Neuronal stem cell (in vitro differentiated cells): ENCODE data around the gene MAD2L1BP.

ENCODE experiments used
- DNase-seq: peaks from one replicate; pipeline ENCODE4 v3.0.0-alpha.2; 2013; ENCODE audit warnings: low spot score
- H2AFZ ChIP-seq: one replicate; pipeline ENCODE4 v1.6.1; 2013; ENCODE audit warnings: mild to moderate bottlenecking, low read length, inconsistent platforms
- H2AK5ac ChIP-seq: 2 replicates; pipeline ENCODE4 v1.6.1; 2013; ENCODE audit warnings: low read depth, mild to moderate bottlenecking, inconsistent platforms, low read length, moderate library complexity, mixed read lengths
- H2BK120ac ChIP-seq: 2 replicates; pipeline ENCODE4 v1.6.1; 2013; ENCODE audit warnings: low read depth, mild to moderate bottlenecking, inconsistent platforms, low read length, moderate library complexity, mixed read lengths
- H2BK12ac ChIP-seq: one replicate; pipeline ENCODE4 v1.6.1; 2013; ENCODE audit warnings: low read length, inconsistent platforms
- H2BK15ac ChIP-seq: 2 replicates; pipeline ENCODE4 v1.6.1; 2013; ENCODE audit warnings: mild to moderate bottlenecking, low read length, inconsistent platforms, mixed read lengths
- H2BK5ac ChIP-seq: one replicate; pipeline ENCODE4 v1.6.1; 2013; ENCODE audit warnings: inconsistent platforms, mild to moderate bottlenecking, low read length, moderate library complexity
- H3K14ac ChIP-seq: one replicate; pipeline ENCODE4 v1.6.1; 2013; ENCODE audit warnings: low read length, inconsistent platforms
- H3K18ac ChIP-seq: 2 replicates; pipeline ENCODE4 v1.6.1; 2013; ENCODE audit warnings: low read length, inconsistent platforms
- H3K23ac ChIP-seq: 2 replicates; pipeline ENCODE4 v1.6.1; 2013; ENCODE audit warnings: low read depth, mild to moderate bottlenecking, mixed read lengths, low read length, inconsistent platforms; ENCODE audit not compliant: poor library complexity
- H3K27ac ChIP-seq: replicated peaks from 3 replicates; pipeline ENCODE4 v1.5.1; 2013; ENCODE audit warnings: low read length, inconsistent platforms
- H3K27me3 ChIP-seq, 3 experiments: 2 replicates each; pipeline ENCODE4 v1.6.1; 2013; ENCODE audit warnings: low read length in 3 of 3, mild to moderate bottlenecking in 2 of 3, inconsistent platforms in 1 of 3, low read depth in 1 of 3, mixed read lengths in 1 of 3, moderate library complexity in 1 of 3; ENCODE audit not compliant: control insufficient read depth in 3 of 3, insufficient read depth in 3 of 3
- H3K36me3 ChIP-seq, 2 donors: replicated peaks in 1 of 2; 2 replicates each; pipeline ENCODE4 v1.6.1; 2013; ENCODE audit warnings: low read length in 2 of 2; ENCODE audit not compliant: control insufficient read depth in 2 of 2, insufficient read depth in 2 of 2
- H3K4ac ChIP-seq: 2 replicates; pipeline ENCODE4 v1.6.1; 2013; ENCODE audit warnings: inconsistent platforms, mild to moderate bottlenecking, low read length, moderate library complexity
- H3K4me1 ChIP-seq, 2 donors: 1 replicate in 1 of 2; 2 replicates in 1 of 2; pipeline ENCODE4 v1.6.1; 2013; ENCODE audit warnings: low read length in 2 of 2, low read depth in 1 of 2; ENCODE audit not compliant: control insufficient read depth in 2 of 2, insufficient read depth in 1 of 2
- H3K4me2 ChIP-seq: one replicate; pipeline ENCODE4 v1.6.1; 2013; ENCODE audit warnings: mild to moderate bottlenecking, low read length, inconsistent platforms; ENCODE audit not compliant: insufficient read depth, poor library complexity, severe bottlenecking
- H3K4me3 ChIP-seq, 2 donors: 2 replicates each; pipeline ENCODE4 v1.5.1; 2013; ENCODE audit warnings: low read length in 2 of 2, mild to moderate bottlenecking in 2 of 2, inconsistent platforms in 1 of 2, moderate library complexity in 1 of 2
- H3K79me1 ChIP-seq: one replicate; pipeline ENCODE4 v1.6.1; 2013; ENCODE audit warnings: low read depth, mild to moderate bottlenecking, inconsistent platforms, low read length, moderate library complexity
- H3K9ac ChIP-seq: one replicate; pipeline ENCODE4 v1.6.1; 2013; ENCODE audit warnings: mild to moderate bottlenecking, low read depth, low read length, inconsistent platforms; ENCODE audit not compliant: poor library complexity
- H3K9me3 ChIP-seq, 2 donors: replicated peaks in 1 of 2; 2 replicates each; pipeline versions ENCODE3 to v1.6.1; 2013; ENCODE audit warnings: low read length in 2 of 2, mild to moderate bottlenecking in 2 of 2, inconsistent platforms in 1 of 2, low read depth in 1 of 2, mixed read lengths in 1 of 2, moderate library complexity in 1 of 2; ENCODE audit not compliant: control insufficient read depth in 2 of 2, insufficient read depth in 1 of 2
- H4K8ac ChIP-seq: one replicate; pipeline ENCODE4 v1.6.1; 2013; ENCODE audit warnings: low read depth, mild to moderate bottlenecking, inconsistent platforms, low read length, moderate library complexity
- H4K91ac ChIP-seq: one replicate; pipeline ENCODE4 v1.6.1; 2013; ENCODE audit warnings: low read length, low read depth, mild to moderate bottlenecking, inconsistent platforms; ENCODE audit not compliant: poor library complexity
- WGBS, 2 donors: extraction: QIAGEN DNeasy Blood & Tissue Kit; methylation state at CpG; one replicate each; pipeline ENCODE4 v1.1.7; 2013; ENCODE audit warnings: missing lambda C conversion rate in 2 of 2, mixed read lengths in 1 of 2; ENCODE audit not compliant: insufficient read length in 2 of 2, insufficient replicate concordance in 1 of 2; ENCODE audit errors: extremely low coverage in 2 of 2; 5-methylcytosine and 5-hydroxymethylcytosine counted together

Gene MAD2L1BP

DNA sequence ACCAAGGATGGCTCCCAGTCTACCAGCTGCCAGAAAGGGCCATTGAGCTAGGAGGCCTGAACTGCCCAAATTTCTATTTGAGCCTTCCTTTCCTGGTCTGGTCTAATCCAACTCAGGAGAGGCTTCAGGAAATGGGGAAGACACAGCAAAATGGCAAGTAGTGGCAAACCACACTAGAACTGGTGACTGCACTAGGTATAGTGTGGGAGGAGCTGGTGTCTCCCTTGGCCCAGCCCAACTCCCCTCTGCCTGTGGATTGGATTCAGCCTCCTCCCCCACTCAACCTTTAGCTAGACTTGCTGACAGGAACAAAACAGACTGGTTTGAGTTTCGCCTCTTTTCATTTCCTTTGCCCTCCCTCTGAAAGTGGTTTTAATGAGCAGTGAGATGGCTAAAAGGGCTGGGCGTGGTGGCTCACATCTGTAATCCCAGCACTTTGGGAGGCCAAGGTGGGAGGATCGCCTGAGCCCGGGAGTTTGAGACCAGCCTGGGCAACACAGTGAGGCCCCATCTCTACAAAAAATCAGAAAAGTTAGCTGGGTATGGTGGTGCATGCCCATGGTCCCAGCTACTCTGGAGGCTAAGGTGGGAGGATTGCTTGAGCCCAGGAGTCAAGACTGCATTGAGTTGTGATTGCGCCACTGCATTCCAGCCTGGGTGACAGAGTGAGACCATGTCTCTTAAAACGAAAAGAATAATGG, 34.4 kb downstream of the MAD2L1BP start:
- Histone ChIP-seq H2AFZ (no peak overlapping the region), H3K9ac (no peak overlapping the region), H2AK5ac (no peak overlapping the region), H3K27me3 (peaks cover 0 to 2% (median 0%) of the 10 kb centered on the region in 3 experiments), H3K4me2 (no peak overlapping the region), H2BK15ac (no peak overlapping the region), H3K14ac (no peak overlapping the region), H2BK5ac (peak overlapping the region; percentile 72), H4K8ac (no peak overlapping the region), H3K4me3 (no peak overlapping the region), H3K23ac (no peak overlapping the region), H3K18ac (peak overlapping the region; percentile 84), H3K9me3 (no peaks in the 10 kb centered on the region), H4K91ac (no peak overlapping the region), H3K27ac (peak overlapping the region; percentile 88), H3K4ac (no peak overlapping the region), H3K4me1 (peaks cover 9 to 28% of the 10 kb centered on the region in 2 donors), H3K36me3 (peaks cover 24 to 48% of the 10 kb centered on the region in 2 donors), H2BK12ac (no peak overlapping the region), H2BK120ac (no peak overlapping the region), H3K79me1 (no peaks in the 10 kb centered on the region)
- no CpG with 5 or more reads among the region's 6 CpGs for WGBS, 2 donors
- peak; percentile 43 for DNase-seq

DNA sequence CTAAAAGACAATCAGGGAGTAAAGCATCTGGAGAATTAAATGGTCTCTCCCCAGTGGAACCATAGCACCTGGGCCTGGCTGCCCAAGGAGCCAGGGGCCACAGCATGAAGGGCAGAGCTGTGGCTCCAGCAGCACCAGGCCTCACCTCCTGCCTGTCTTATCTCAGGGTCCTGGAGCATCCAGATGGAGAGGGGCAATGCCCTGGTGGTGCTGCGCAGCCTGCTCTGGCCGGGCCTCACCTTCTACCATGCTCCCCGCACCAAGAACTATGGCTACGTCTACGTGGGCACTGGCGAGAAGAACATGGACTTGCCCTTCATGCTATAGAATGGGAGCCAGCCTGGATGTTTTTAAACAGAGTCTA, 35.0 kb downstream of the MAD2L1BP start:
- no peak overlapping the region for H4K91ac ChIP-seq
- H3K4ac ChIP-seq = no peak overlapping the region
- H3K79me1 ChIP-seq = no peaks in the 10 kb centered on the region
- H3K14ac ChIP-seq = no peak overlapping the region
- WGBS, 2 donors = no CpG with 5 or more reads among the region's 6 CpGs
- H3K4me3 ChIP-seq = no peak overlapping the region
- no peak overlapping the region for H2BK15ac ChIP-seq
- peaks cover 9 to 28% of the 10 kb centered on the region in 2 donors for H3K4me1 ChIP-seq
- peaks cover 27 to 54% of the 10 kb centered on the region in 2 donors for H3K36me3 ChIP-seq
- no peak overlapping the region for H3K4me2 ChIP-seq
- H3K27ac ChIP-seq = no peak overlapping the region
- H3K18ac ChIP-seq = no peak overlapping the region
- no peak overlapping the region for H2BK12ac ChIP-seq
- H2BK120ac ChIP-seq = no peak overlapping the region
- H3K9ac ChIP-seq = no peak overlapping the region
- H2AK5ac ChIP-seq = no peak overlapping the region
- H2BK5ac ChIP-seq = no peak overlapping the region
- H3K23ac ChIP-seq = no peak overlapping the region
- peaks cover 0 to 2% (median 0%) of the 10 kb centered on the region in 3 experiments for H3K27me3 ChIP-seq
- no peak overlapping the region for H2AFZ ChIP-seq
- DNase-seq = no peak
- H3K9me3 ChIP-seq = no peaks in the 10 kb centered on the region
- H4K8ac ChIP-seq = no peak overlapping the region

DNA sequence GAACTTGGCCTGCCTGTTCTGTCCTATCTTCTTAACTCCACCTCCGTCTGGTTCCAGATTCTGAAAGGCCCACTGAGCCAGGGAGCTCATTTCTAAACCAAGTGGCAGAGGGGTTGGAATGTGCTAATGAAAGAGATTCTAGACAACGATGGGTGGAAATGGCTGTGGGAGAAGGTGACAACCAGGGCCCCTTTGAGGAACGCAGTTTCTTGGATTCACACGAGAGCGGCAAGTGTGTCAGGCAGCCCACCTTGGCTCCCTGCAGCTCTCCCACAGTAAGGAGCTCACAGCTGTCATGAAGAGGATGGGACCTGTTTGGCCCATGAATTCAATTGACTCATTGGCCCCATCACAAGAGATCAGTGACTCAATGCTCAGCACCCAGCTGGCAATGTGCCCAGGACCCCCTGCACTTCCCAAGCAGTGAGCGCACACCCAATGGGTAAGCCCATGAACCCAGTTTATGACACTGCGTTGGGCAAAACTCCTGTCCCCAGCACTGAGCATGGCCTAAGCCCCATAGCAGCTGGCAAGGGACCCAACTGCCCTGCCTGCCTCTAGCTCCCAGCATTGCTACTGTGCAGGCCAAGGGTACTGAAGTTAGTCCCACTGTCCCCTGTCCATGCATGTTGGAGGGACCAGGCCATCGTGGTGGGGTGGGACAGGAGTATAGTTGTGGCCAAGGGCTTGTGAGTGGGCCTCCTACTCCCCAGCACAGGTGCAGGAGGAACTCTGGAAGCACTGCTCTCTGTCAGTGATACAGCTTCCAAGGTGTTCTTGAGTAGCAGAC, 35.6 kb downstream of the MAD2L1BP start:
- DNase-seq = no peak
- Histone ChIP-seq H3K27me3 (peaks cover 0 to 2% (median 0%) of the 10 kb centered on the region in 3 experiments), H3K36me3 (peaks cover 27 to 59% of the 10 kb centered on the region in 2 donors), H3K4me1 (peaks cover 9 to 28% of the 10 kb centered on the region in 2 donors), H3K27ac (no peak overlapping the region), H3K18ac (no peak overlapping the region), H4K91ac (no peak overlapping the region), H2AK5ac (no peak overlapping the region), H2BK5ac (no peak overlapping the region), H2BK15ac (no peak overlapping the region), H3K4ac (no peak overlapping the region), H3K9me3 (no peaks in the 10 kb centered on the region), H3K4me2 (no peak overlapping the region), H3K4me3 (no peak overlapping the region), H3K14ac (no peak overlapping the region), H3K23ac (peak overlapping the region; percentile 47), H2AFZ (no peak overlapping the region), H3K9ac (no peak overlapping the region), H2BK12ac (no peak overlapping the region), H2BK120ac (no peak overlapping the region), H4K8ac (no peak overlapping the region), H3K79me1 (no peaks in the 10 kb centered on the region)
- WGBS, 2 donors = no CpG with 5 or more reads among the region's 8 CpGs
